Hepatocyte (in vitro differentiated cells): Measurements from ENCODE around the gene INSYN2A. TPM values are rescaled to one million over a fixed set of nuclear protein-coding genes. Genes with fewer than 3 reads are reported as not detected.

Experiments
- DNase-seq: peaks from one replicate; pipeline ENCODE4 v3.0.0-alpha.2; 2016; ENCODE audit warnings: low spot score
- H2AFZ ChIP-seq: fragments of 200-600 bp; sonication (generic); 2 replicates; pipeline ENCODE4 v1.6.0; 2016; ENCODE audit warnings: antibody characterized with exemption, mild to moderate bottlenecking
- H3K27ac ChIP-seq: fragments of 200-600 bp; sonication (generic); 2 replicates; pipeline ENCODE4 v1.5.1; 2016; ENCODE audit warnings: mild to moderate bottlenecking
- H3K27me3 ChIP-seq: fragments of 200-600 bp; sonication (generic); 2 replicates; pipeline ENCODE4 v1.6.1; 2016
- H3K36me3 ChIP-seq: fragments of 200-600 bp; sonication (generic); replicated peaks from 2 replicates; pipeline ENCODE4 v1.5.1; 2016; ENCODE audit warnings: low read depth; ENCODE audit not compliant: insufficient read depth
- H3K4me1 ChIP-seq: fragments of 200-600 bp; sonication (generic); 2 replicates; pipeline ENCODE4 v1.5.1; 2016; ENCODE audit warnings: mild to moderate bottlenecking, moderate library complexity; ENCODE audit not compliant: insufficient read depth
- H3K4me2 ChIP-seq: fragments of 200-600 bp; sonication (generic); 2 replicates; pipeline ENCODE4 v1.6.0; 2016
- H3K4me3 ChIP-seq: fragments of 200-600 bp; sonication (generic); 2 replicates; pipeline ENCODE4 v1.5.1; 2016; ENCODE audit warnings: mild to moderate bottlenecking
- H3K79me2 ChIP-seq: fragments of 200-600 bp; sonication (generic); 2 replicates; pipeline ENCODE4 v1.6.0; 2017; ENCODE audit warnings: mild to moderate bottlenecking
- H3K9me2 ChIP-seq: fragments of 200-600 bp; sonication (generic); replicated peaks from 2 replicates; pipeline ENCODE4 v1.6.0; 2017; ENCODE audit warnings: mild to moderate bottlenecking; ENCODE audit not compliant: insufficient read depth
- H3K9me3 ChIP-seq: fragments of 200-600 bp; sonication (generic); 2 replicates; pipeline ENCODE4 v1.5.1; 2016; ENCODE audit warnings: low read depth, mild to moderate bottlenecking
- H4K20me1 ChIP-seq: fragments of 200-600 bp; sonication (generic); 2 replicates; pipeline ENCODE4 v1.6.0; 2016; ENCODE audit warnings: mild to moderate bottlenecking; ENCODE audit not compliant: insufficient read depth, poor library complexity, severe bottlenecking
- CTCF ChIP-seq: fragments of 200-600 bp; sonication (generic); IDR thresholded peaks from 2 replicates; pipeline ENCODE4 v1.5.1; 2016; ENCODE audit warnings: antibody characterized with exemption, mild to moderate bottlenecking; ENCODE audit not compliant: poor library complexity
- EZH2 ChIP-seq: fragments of 200-600 bp; sonication (generic); IDR thresholded peaks from 2 replicates; pipeline ENCODE4 v1.6.1; 2016; ENCODE audit warnings: antibody characterized with exemption, mild to moderate bottlenecking, borderline replicate concordance
- EZH2phosphoT487 ChIP-seq: fragments of 200-600 bp; sonication (generic); IDR thresholded peaks from one replicate; pipeline ENCODE4 v1.6.1; 2018; ENCODE audit warnings: antibody characterized with exemption, mild to moderate bottlenecking, low read depth, moderate library complexity; ENCODE audit not compliant: unreplicated experiment, severe bottlenecking
- WGBS: methylation state at CpG from one replicate; pipeline ENCODE4 v1.1.6; 2016; ENCODE audit warnings: low lambda C conversion rate; ENCODE audit errors: missing lambda C conversion rate; 5-methylcytosine and 5-hydroxymethylcytosine counted together
- polyA plus RNA-seq: library from polyadenylated mRNA; unstranded; fragments of >200 nt; fragmentation: Nextera tagmentation; extraction: Ambion mirVana; gene quantifications from 2 replicates; pipeline ENCODE4 v1.2.1, GENCODE V29; 2016
- total RNA-seq: library from RNA; depleted of rRNA; stranded (reverse); fragments of >200 nt; gene quantifications from 2 replicates; pipeline ENCODE4 v1.2.3, GENCODE V29; 2014

Gene INSYN2A
- total and polyA plus RNA-seq, 2 experiments from 2014 or later, result 0.77 to 0.97 TPM

GRCh38 chr10:127146661-127147060, 49.7 kb downstream of the INSYN2A start:
- H4K20me1 ChIP-seq, result no peaks in the 10 kb centered on the region
- H3K4me1 ChIP-seq, result no peaks in the 10 kb centered on the region
- H3K79me2 ChIP-seq, result no peaks in the 10 kb centered on the region
- H3K27ac ChIP-seq, result no peak overlapping the region
- H3K4me2 ChIP-seq, result no peak overlapping the region
- WGBS, result 96% methylated on average over 9 of the region's 9 CpGs
- no peak overlapping the region for H2AFZ ChIP-seq
- no peak overlapping the region for H3K4me3 ChIP-seq
- no peak for TF ChIP-seq EZH2phosphoT487
- no peak for TF ChIP-seq EZH2
- no peak for TF ChIP-seq CTCF
- no peak for DNase-seq
- no peaks in the 10 kb centered on the region for H3K27me3 ChIP-seq
- no peaks in the 10 kb centered on the region for H3K9me2 ChIP-seq
- no peaks in the 10 kb centered on the region for H3K9me3 ChIP-seq
- no peaks in the 10 kb centered on the region for H3K36me3 ChIP-seq
